ENCODE measurements around the gene HOXA1. TPM values are rescaled to one million over a fixed set of nuclear protein-coding genes. Genes with fewer than 3 reads are reported as not detected.
A peak's percentile ranks its signal among the peaks of the same experiment; 100 is the strongest.

HOXA1 gene
- total RNA-seq, 1 donor from 2014 or later = not detected

- peaks cover 2% of the 10 kb centered on the region for H3K36me3 Mint-ChIP-seq (ENCODE audit: unreplicated experiment)
- peaks cover 40% of the 10 kb centered on the region for H3K9me3 Mint-ChIP-seq (ENCODE audit: unreplicated experiment)
- DNase-seq = no peak
- TF ChIP-seq CTCF (IDR thresholded peaks at IDR 0.05; ENCODE audit: partially characterized antibody, unreplicated experiment) = no peak
- peaks cover 8% of the 10 kb centered on the region for H3K4me1 Mint-ChIP-seq (ENCODE audit: low read depth, unreplicated experiment)
- H3K27ac Mint-ChIP-seq (ENCODE audit: unreplicated experiment) = no peak overlapping the region
- H3K4me3 Mint-ChIP-seq (ENCODE audit: unreplicated experiment) = no peak overlapping the region
- peaks cover 65% of the 10 kb centered on the region for H3K27me3 Mint-ChIP-seq (ENCODE audit: unreplicated experiment)
These were observed 8.7 kb upstream of the HOXA1 start for GRCh38 chr7:27104341-27105058.

GRCh38 chr7:27103489-27104226, 7.9 kb upstream of the HOXA1 start:
- DNase-seq = no peak
- H3K36me3 Mint-ChIP-seq (ENCODE audit: unreplicated experiment) = peaks cover 4% of the 10 kb centered on the region
- H3K27ac Mint-ChIP-seq (ENCODE audit: unreplicated experiment) = no peak overlapping the region
- peaks cover 14% of the 10 kb centered on the region for H3K4me1 Mint-ChIP-seq (ENCODE audit: low read depth, unreplicated experiment)
- peaks cover 67% of the 10 kb centered on the region for H3K27me3 Mint-ChIP-seq (ENCODE audit: unreplicated experiment)
- TF ChIP-seq CTCF (IDR thresholded peaks at IDR 0.05; ENCODE audit: partially characterized antibody, unreplicated experiment) = no peak
- H3K9me3 Mint-ChIP-seq (ENCODE audit: unreplicated experiment) = peaks cover 43% of the 10 kb centered on the region
- peak overlapping the region; percentile 18 for H3K4me3 Mint-ChIP-seq (ENCODE audit: unreplicated experiment)

- Mint-ChIP-seq H3K9me3 (ENCODE audit: unreplicated experiment) (peaks cover 44% of the 10 kb centered on the region), H3K4me3 (ENCODE audit: unreplicated experiment) (peak within 1 kb of the TSS; percentile 27), H3K4me1 (ENCODE audit: low read depth, unreplicated experiment) (peaks cover 13% of the 10 kb centered on the region), H3K27me3 (ENCODE audit: unreplicated experiment) (peaks cover 70% of the 10 kb centered on the region), H3K36me3 (ENCODE audit: unreplicated experiment) (peaks cover 4% of the 10 kb centered on the region), H3K27ac (ENCODE audit: unreplicated experiment) (peak within 1 kb of the TSS; percentile 49)
- no peak for DNase-seq
- TF ChIP-seq CTCF (IDR thresholded peaks at IDR 0.05; ENCODE audit: partially characterized antibody, unreplicated experiment) = no peak
These were observed 7.0 kb upstream of the HOXA1 start, which contains the start of gene HOXA2 for GRCh38 chr7:27102581-27103442. Gene HOXA2 (minus strand): TSS chr7:27102683. CDS start chr7:27102500, 183 bp downstream.

- Mint-ChIP-seq H3K4me3 (ENCODE audit: unreplicated experiment) (no peak overlapping the region), H3K9me3 (ENCODE audit: unreplicated experiment) (peaks cover 39% of the 10 kb centered on the region), H3K36me3 (ENCODE audit: unreplicated experiment) (peaks cover 4% of the 10 kb centered on the region), H3K27ac (ENCODE audit: unreplicated experiment) (peak overlapping the region; percentile 49), H3K4me1 (ENCODE audit: low read depth, unreplicated experiment) (peaks cover 14% of the 10 kb centered on the region), H3K27me3 (ENCODE audit: unreplicated experiment) (peaks cover 71% of the 10 kb centered on the region)
- no peak for DNase-seq
- TF ChIP-seq CTCF (IDR thresholded peaks at IDR 0.05; ENCODE audit: partially characterized antibody, unreplicated experiment) = no peak
These were observed 6.3 kb upstream of the HOXA1 start for GRCh38 chr7:27101957-27102580.

All from glutamatergic neuron (in vitro differentiated cells).